PC-9 (cell line): ENCODE measurements around the gene PTGES.

Experiments
- EZH2 ChIP-seq: fragments of 200-600 bp; sonication (generic); IDR thresholded peaks from 2 replicates; pipeline ENCODE4 v1.8.0; 2017; ENCODE audit warnings: antibody characterized with exemption, low read depth
- TF ChIP-seq, protein P1 (sequence below): fragments of 200-600 bp; sonication (generic); conservative IDR thresholded peaks from 2 replicates; pipeline ENCODE4 v1.6.1; 2017; ENCODE audit warnings: mixed run types, antibody characterized with exemption, mild to moderate bottlenecking, moderate library complexity

GRCh38 chr9:129712634-129713401 lies 40.0 kb downstream of the PTGES start:
- TF ChIP-seq EZH2 = no peak
- TF ChIP-seq, protein P1, sequence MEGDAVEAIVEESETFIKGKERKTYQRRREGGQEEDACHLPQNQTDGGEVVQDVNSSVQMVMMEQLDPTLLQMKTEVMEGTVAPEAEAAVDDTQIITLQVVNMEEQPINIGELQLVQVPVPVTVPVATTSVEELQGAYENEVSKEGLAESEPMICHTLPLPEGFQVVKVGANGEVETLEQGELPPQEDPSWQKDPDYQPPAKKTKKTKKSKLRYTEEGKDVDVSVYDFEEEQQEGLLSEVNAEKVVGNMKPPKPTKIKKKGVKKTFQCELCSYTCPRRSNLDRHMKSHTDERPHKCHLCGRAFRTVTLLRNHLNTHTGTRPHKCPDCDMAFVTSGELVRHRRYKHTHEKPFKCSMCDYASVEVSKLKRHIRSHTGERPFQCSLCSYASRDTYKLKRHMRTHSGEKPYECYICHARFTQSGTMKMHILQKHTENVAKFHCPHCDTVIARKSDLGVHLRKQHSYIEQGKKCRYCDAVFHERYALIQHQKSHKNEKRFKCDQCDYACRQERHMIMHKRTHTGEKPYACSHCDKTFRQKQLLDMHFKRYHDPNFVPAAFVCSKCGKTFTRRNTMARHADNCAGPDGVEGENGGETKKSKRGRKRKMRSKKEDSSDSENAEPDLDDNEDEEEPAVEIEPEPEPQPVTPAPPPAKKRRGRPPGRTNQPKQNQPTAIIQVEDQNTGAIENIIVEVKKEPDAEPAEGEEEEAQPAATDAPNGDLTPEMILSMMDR = no peak
